GM21360 (cell line): ENCODE measurements around the gene SAMD5.
"Not testable (repeated sequence)": the region's sequence is repeated elsewhere in the genome, so short reads cannot be mapped to it uniquely, and the experiment has no call there.

ENCODE experiments used
- ATAC-seq: cut with Tn5 transposase; IDR thresholded peaks from one replicate; pipeline ENCODE4 v1.9.1; 2021; ENCODE audit warnings: mild to moderate bottlenecking, moderate library complexity; ENCODE audit not compliant: unreplicated experiment

The SAMD5 gene

DNA sequence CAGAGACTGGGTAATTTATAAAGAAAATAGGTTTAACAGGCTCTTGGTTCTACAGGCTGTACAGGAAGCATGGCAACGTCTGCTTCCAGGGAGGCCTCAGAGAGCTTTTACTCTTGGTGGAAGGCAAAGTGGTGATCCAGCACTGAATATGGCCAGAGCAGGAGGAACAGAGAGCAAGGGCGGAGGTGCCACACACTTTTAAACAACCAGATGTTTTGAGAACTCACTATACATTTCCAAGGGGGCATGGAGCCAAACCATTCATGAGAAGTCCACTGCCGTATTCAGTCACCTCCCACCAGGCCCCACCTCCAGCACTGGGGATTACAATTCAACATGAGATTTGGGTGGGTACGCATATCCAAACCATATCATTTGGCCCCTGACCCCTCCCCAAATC lies 18.7 kb downstream of the SAMD5 start:
- no peak for ATAC-seq

DNA sequence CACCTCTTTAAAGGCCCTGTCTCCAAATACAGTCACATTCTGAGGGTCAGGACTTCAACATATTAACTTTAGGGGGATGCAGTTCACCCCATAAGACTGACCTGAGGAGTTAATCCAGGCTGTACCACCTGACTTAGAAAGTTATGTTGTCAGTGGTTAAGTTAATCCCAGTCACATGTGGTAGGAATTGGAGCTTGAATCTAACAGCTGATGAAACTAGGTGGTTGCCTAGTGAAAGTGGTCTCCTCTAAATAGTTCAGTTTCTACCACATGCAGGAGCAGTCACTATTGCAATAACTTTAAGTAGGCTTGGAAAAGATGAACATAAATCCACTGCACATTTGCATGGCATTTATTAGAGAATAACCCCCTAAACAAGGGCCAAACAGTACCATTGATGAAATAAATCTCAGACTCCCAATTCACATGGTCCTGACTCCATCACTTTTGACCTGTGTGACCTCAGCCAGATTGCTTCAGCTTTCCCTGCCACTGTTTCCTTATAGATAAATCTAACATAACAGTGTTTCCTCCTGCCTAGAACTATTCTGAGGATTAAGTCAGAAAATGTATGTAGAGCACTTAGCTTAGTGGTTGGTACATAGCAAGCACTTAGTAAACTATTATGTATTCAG lies 20.1 kb downstream of the SAMD5 start:
- no peak for ATAC-seq

DNA sequence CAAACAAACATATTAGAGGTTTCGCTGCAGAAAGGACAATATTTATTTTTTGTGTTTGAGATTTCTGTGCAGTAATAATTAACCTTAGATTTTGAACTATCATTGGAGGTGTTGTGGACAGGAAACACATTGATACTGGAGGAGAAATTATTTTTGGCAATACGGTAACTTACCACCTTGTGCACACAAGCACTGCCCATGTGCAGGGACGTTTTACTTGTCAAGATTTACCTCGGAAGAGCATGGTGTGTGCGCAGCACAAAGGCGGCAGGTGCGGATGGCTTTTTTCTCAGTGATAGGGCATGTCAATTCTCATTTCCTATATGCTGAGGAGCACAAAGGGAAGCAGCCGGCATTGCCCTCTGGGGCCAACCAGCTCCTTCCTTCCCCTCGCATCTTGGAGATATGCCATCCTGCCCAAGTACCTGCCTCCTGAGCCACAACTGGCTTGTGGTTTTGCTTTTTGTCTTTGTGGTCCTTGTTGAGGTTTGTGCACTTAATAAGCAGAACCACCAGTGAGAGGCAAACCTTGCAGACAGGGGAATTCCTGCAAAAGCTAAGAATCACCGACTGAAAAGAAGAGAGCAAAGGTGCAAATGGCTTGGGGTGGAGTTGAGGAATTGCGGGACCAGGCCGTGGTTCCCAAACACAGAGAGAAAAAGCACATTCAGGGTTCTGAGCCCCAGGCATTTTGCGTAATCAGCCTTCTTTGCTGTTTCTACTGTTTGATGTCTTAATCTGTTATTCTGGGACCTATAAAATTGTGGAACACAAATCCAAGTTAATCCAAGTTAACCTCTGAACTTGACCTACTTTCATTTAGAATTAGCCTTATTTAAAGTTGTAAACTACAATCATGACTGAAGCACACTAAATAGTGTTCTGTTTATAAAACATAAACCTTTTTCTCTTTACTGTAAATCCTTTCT lies 21.9 kb downstream of the SAMD5 start:
- peak; percentile 49 for ATAC-seq

DNA sequence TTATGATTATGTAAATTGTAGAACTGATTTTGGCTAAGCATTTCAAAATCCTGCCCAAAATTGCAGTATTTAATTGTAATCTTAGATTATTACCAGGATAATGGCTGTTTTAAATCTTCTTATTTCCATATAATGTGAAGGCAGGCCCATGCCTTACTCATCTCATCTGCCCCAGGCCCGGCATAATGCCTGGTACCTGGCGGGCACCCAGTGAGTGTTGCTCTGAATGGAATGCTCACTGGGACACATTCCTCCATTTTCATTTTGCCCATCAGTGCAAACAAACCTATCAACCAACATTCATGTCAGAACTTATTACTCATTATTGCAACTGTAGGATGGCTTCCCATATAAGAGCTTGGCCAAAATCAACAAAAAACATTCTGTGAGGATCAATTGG lies 22.8 kb downstream of the SAMD5 start:
- ATAC-seq, result no peak

DNA sequence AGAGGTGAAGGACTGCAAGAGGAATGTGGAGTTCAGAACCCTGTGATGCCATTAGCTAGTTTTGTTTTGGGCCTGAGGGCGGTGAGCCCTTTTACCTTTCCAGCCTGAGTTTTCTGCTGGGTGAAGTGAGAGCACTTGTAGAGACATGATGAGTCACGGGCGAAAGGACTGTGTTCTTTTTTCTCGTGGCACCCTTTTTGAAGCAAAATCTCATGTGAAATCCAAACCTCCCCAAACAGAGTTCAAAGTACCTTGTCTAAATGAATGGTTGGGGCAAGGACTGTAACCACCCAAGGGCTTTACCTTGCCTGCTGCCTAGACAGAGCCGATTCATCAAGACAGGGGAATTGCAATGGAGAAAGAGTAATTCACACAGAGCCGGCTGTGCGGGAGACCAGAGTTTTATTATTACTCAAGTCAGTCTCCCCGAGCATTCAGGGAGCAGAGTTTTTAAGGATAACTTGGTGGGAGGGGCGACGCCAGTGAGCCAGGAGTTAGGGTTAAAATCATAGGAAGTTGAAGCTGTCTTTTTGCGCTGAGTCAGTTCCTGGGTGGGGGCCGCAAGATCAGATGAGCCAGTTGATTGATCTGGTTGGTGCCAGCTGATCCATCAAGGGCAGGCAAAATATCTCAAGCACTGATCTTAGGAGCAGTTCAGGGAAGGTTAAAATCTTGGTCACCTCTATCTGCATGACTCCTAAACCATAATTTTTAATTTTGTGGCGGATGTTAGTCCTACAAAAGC lies 25.8 kb downstream of the SAMD5 start:
- no peak for ATAC-seq

DNA sequence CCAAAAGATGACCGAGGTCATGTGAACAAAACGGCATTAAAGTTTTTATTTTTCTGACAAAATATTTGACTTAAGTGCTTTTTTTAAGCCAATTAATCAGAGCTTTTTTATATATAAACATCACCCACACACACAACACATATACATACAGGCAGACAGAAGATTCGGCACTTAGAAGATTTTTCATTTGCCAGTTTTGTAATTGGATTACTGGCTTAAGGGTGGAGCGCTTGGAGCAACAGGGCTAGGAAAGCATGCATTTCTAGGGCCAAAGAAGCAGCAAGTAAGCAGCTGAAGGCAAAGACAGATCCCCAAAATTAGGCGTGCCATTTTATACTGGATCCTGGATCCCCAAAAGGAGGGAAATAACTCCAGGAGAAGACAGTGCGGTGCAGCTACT lies 30.3 kb downstream of the SAMD5 start:
- ATAC-seq, result no peak

DNA sequence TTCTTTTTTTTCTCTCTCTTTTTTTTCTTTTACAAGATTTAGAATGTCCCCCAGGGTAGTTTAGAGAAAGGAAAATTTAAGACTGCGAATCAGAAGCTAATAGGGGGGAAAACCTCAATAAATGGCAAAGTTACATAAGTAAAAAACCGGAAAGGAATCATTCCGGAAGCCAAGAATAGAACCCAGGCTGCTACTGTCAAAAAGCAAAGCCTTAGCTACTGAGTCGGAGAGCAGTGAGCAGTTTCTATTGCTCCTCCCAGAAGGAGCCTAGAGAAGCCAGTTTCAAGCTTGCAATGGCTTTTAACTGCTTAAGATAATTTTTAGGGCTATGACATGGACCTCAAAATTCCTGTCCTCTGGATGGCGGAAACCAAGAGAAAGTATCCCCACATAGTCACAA lies 31.6 kb downstream of the SAMD5 start:
- no peak for ATAC-seq

DNA sequence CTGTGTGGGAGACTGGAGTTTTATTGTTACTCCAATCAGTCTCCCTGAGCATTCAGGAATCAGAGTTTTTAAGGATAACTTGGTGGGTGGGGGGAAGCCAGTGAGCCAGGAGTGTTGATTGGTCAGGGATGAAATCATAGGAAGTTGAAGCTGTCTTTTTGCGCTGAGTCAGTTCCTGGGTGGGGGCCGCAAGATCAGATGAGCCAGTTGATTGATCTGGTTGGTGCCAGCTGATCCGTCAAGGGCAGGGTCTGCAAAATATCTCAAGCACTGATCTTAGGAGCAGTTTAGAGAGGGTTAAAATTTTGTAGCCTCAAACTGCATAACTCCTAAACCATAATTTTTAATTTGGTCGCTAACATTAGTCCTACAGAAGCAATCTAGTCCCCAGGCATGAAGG lies 33.9 kb downstream of the SAMD5 start:
- ATAC-seq, result not testable (repeated sequence)

DNA sequence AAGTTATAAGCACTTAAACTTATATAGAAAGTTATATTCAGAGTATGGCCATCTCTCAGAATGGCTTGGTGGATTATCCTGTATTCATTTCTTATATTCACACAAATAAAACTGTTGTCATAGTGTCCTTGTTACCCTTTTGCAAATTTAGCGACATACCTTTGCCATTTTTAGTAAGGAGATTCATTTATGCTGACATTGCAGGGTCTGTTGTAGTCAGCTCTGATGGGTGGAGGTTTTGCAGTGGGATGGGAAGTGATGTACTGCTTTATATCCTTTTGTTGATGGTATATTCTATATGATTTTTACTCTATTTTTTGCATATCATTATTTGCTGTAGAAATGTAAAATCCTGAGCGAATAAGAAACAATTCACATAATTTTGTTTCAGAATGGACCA lies 35.9 kb downstream of the SAMD5 start:
- ATAC-seq, result no peak

DNA sequence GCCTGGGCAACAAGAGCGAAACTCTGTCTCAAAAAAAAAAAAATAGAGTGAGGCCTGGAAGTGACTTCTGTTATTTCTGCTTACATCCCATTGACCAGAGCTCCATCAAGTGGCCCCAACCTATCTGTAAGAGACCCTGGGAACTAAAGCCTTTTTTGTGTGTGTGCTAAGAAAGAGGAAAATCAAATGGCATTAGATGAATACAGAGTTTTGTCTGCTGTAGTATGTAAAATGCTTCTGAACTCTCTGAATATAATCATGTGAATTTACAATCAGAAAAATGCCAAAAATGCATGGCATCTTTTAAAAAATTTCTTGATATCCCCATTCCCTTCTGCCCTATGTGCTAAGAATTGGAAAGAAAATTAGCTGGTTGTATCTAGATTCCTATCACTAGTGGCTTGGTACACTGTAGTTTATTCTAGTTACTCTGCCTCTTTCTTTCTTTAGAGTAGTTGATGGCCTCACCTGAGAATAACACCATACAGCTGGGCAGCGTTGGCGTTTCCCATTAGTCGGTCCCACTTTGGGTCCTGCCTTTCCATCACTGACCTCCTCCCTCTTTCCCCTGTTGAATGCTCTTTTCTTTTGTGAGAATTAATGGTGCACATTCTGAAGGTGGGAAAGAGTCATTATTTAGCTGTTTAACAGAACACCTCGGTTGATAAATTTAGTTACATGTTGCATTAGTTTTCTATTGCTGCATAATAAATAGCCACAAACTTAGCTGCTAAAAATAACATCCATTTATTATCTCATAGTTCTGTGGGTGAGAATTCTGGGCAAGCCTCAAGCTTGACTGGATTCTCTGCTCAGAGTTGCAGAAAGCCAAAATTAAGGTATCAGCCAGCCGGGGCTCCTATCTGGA lies 38.2 kb downstream of the SAMD5 start:
- no peak for ATAC-seq

DNA sequence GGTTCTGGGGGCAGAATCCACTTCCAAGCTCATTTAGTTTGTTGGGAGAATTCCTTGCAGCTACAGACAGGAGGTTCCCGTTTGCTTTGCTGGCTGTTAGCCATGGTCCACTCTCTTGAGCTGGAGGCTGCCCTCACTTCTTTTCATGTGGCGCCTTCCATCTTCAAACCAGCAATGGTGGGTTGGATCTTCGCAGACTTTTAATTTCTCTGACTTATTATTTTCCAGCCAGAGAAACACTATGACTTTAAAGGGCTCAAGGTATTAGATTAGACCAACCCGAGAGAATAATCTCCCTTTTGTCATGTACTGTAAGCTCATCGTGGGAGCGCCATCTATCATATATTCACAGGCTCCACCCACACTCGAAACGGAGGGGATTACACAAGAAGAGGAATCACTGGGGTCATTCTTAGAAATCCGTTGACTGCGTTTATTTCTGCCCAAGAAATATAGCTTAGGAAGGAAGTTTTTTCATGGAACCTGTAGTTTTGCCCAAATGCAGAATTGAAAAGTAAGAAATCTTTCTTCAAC lies 38.9 kb downstream of the SAMD5 start:
- ATAC-seq, result no peak

DNA sequence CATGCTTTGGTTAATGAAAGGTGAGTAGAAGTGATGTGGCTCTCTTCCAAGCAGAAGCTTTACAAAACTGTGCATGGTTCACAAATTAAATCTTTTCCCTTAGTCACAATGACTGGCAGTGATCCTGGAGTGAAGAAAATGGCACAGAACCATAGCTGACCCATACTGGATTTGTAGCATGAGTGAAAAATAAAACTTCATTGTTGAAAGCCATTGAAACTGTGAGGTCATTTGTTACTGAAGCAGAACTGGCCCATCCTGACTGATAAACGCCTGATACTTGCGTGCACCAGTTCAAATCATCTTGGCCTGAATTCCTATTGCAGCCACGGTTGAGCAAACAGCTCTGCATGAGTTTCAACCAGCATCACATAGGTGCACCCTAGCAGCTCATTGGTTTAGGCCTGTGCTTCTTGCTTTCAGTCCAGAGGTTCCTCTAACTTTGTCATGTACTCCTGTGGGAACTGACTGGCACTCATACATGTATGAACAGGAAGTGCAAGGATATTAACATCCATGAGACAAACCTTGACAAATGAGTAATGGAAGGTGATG lies 40.5 kb downstream of the SAMD5 start:
- ATAC-seq, result no peak

DNA sequence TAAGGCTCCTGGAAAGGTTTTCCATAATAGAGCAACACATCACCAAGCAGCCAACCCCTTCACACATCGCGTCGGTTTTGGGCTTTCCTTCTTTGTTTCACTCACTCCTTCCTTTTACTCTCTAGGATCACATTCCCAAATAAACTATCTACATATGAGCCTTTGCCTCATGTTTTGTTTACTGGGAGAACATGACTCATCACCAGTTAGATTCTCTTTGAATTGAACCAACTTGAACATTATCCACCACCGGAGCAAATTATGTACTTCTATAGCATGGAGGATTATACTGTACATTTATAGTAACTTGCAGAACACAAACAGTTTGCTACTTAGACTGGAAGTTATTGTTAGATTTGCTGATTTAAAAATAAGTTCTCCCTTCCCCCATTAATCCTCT lies 41.0 kb downstream of the SAMD5 start:
- ATAC-seq, result no peak

DNA sequence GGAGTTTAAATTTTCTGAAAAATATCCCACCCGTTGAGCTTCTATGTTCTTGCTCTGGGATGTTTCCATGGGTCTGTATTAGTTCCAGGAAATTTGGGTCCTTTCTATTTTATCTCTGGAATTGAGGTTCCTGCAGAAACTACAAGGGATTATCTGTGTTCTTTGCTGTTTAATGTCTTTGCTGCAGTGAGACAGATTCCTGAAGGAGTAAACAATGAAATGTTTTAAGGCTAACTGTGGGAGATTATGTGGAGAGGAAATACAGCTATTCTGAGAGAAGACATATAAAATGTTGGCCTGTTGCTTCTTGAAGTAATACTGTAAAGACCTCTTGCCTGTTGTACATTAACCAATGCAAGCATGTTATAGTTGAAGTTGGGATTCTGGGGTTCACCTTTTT lies 43.5 kb downstream of the SAMD5 start:
- no peak for ATAC-seq

DNA sequence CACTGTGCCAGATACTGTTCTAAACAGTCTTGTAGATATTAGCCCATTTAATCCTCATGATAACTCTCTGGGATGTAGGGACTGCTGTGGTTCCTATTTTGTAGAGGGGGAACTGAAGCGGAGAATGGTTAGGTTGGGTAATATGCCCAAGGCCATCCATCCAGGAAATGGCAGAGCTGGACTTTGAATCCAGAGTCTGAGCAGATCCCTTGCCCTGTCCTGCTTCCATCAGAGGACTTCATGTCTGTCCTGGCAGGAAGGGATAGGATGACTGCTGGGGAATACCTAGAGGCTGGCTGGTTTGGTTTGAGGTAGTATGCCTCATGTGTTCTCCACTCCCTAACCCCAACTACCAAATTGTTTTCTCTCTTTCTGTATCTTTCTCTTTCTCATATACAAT lies 44.6 kb downstream of the SAMD5 start:
- ATAC-seq, result no peak

DNA sequence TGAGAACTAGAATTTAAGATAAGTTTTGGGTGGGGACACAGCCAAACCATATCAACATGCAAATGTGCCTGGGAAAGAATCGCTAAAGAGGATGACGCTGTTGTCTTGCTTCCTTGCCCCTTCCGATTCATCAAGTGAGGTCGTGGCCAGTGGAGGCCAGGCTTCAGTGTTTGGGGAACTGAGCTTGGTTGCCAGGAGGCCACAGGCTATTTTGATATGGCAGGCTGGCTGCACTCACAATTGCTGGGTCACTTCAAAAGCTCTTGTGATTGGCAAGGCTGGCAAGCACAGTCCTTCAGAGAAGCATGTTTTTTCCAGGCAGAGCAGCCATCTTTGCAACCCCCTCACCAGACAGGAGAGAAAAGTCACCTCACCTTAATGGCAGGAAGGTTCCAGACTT lies 45.8 kb downstream of the SAMD5 start:
- ATAC-seq, result no peak

DNA sequence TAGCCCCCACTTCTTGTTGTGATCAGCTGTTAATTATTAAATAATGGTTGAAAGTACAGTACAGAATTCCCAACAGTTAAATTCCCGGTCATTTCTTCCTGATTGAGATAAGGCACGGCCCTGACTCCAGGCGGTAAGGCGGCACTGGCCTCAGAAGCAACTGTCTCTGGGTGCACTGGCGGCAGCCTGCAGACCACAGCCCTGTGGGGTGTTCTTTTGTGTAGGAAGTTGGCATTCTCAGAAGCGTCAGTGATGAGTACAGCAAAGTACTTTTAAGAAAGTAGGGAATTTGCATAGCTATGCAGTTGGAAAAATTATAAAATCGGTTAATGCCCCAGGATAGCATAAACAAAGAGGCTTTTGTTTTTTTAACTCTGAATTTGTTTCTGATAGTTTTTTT lies 50.5 kb downstream of the SAMD5 start:
- ATAC-seq, result no peak

DNA sequence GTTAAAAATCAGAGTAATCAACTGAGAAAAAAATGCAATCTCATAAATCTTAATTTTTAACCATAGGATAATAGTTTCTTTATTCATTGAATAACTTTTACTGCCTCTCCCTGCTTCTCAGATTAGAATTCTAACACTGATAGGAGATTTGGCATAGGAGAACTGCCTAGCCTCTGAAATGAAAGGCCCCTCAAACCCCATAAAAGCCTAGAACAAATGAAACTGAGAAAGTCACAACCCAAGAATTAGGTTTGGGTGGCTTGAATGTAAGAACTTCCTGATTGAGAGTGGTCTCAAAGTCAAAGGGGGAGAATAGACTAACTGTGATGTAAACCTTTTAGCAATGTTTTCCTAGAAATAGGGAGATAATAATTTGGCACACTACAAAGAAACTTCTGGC lies 52.2 kb downstream of the SAMD5 start:
- no peak for ATAC-seq

DNA sequence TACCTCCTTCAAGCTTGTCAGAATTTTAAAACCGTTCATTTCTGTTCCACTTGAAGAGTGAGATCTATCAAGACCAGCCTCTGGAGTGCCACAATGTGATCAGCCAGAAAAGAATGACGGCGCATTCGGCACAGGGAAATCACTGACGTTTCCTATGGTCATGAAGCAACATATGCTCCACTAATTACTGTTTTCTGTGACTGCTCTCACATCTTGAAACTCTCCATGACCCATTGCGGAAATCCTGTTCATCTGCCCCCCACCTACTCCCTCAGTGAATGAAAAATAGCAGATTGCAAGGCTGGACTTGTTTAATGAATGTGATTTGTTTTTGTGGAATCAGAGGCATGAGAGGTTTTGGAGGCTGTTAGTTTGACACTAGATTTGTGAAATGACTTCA lies 53.2 kb downstream of the SAMD5 start:
- ATAC-seq, result no peak

DNA sequence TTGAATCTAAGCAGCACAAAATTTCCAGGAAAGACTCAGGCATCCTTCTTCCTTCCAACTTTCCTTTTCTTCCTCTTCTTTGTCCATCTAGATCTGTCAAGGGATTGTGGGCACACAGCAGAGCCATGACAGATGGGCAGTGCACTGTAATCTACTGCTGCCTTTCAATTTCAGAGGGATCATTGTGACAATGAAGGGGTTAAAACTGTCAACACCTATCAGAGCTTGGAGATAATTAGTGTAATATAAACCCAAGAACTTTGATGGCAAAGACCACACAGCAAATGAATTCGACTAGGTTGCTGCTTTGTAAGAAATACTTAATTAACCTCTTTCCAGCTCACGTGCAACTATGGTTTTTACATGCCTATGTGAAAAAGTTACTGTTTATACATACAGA lies 55.0 kb downstream of the SAMD5 start:
- no peak for ATAC-seq
